Fibroblast of pulmonary artery (primary cell): Measurements from ENCODE around the gene DPEP1.
A peak's percentile ranks its signal among the peaks of the same experiment; 100 is the strongest.

Source experiments
- DNase-seq: peaks from one replicate; pipeline ENCODE4 v3.0.0-alpha.2; 2010; ENCODE audit warnings: low read depth
- H3K4me3 ChIP-seq: replicated peaks from 2 replicates; pipeline ENCODE4 v1.5.1; 2011; ENCODE audit warnings: low read depth, mild to moderate bottlenecking, control low read depth, low read length, moderate library complexity
- CTCF ChIP-seq: IDR thresholded peaks from 2 replicates; pipeline ENCODE4 v1.5.1; 2011; ENCODE audit warnings: mild to moderate bottlenecking, control low read depth, low read length, inconsistent platforms; ENCODE audit errors: missing control alignments

DPEP1 gene

GRCh38 chr16:89653656-89654295 is 40.3 kb downstream of the DPEP1 start:
- no peak for TF ChIP-seq CTCF
- DNase-seq, result no peak
- H3K4me3 ChIP-seq, result no peak overlapping the region

- no peak for TF ChIP-seq CTCF
- no peak for DNase-seq
- H3K4me3 ChIP-seq, result no peak overlapping the region
Observed at GRCh38 chr16:89655062-89655643, 41.7 kb downstream of the DPEP1 start.

GRCh38 chr16:89656435-89657121 is 43.1 kb downstream of the DPEP1 start:
- no peak for TF ChIP-seq CTCF
- DNase-seq, result no peak
- peak overlapping the region; percentile 94 for H3K4me3 ChIP-seq

GRCh38 chr16:89657442-89658220 is 44.2 kb downstream of the DPEP1 start, which contains the start of the genes CHMP1A and SPATA33:
Gene CHMP1A (minus strand): TSS chr16:89657708. CDS start chr16:89657588, 120 bp downstream.
Gene SPATA33 (plus strand): TSS chr16:89657836. CDS start chr16:89657912, 76 bp downstream.
- DNase-seq, result peak; percentile 88
- TF ChIP-seq CTCF, result no peak
- peak within 1 kb of the TSS; percentile 94 for H3K4me3 ChIP-seq

- no peak for TF ChIP-seq CTCF
- peak overlapping the region; percentile 94 for H3K4me3 ChIP-seq
- peak; percentile 4 for DNase-seq
Observed at GRCh38 chr16:89658221-89658879, 44.9 kb downstream of the DPEP1 start.

GRCh38 chr16:89660146-89660545 is 46.7 kb downstream of the DPEP1 start:
- no peak overlapping the region for H3K4me3 ChIP-seq
- no peak for TF ChIP-seq CTCF
- DNase-seq, result no peak
